Activated T-cell treated with anti-CD3 and anti-CD28 coated beads, Interleukin-2, amount 50 U/mL, for 1 hour (primary cell): ENCODE data around the gene NAB1.
"Not testable (repeated sequence)": the region's sequence is repeated elsewhere in the genome, so short reads cannot be mapped to it uniquely, and the experiment has no call there.

ENCODE experiments used
- DNase-seq: peaks from one replicate; pipeline ENCODE4 v3.0.0-alpha.2; 2020

The NAB1 gene

GRCh38 chr2:190677255-190677654, 28.4 kb downstream of the NAB1 start:
- no peak for DNase-seq

DNA sequence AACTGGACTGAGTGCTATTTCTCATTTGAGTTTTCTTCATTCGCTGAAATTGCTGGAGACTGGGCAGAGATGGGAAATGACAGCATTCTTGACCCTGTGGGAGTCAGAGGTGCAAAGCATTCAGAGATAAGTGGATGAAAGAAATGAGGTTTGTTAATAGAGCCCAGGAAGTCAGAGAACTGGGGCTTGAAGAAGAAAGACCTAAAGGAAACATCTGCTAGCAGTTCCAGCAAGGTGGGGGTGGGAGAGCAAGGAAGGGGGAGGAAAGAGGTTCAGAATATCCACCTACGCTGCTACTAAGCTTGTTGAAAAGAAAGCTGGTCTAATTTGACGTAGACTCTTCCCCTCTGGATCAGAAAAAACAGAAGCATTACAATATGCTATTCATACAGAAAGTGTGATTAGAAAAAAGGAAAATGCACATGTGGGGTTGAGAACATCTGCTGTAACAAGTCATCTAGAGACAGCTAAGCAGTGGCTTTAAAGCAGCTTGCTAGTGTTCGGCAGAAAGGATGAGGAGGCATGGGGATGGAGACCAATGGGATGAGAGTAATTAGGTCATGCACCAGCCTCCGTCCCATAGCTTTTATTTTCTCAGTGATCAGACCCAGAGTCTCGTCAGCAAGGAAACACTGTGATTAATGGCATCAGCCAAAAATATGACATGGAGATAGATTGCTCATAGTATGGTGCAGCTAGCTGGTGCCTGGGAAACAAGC, 29.7 kb downstream of the NAB1 start:
- no peak for DNase-seq

GRCh38 chr2:190679391-190679790, 30.5 kb downstream of the NAB1 start:
- DNase-seq = no peak

DNA sequence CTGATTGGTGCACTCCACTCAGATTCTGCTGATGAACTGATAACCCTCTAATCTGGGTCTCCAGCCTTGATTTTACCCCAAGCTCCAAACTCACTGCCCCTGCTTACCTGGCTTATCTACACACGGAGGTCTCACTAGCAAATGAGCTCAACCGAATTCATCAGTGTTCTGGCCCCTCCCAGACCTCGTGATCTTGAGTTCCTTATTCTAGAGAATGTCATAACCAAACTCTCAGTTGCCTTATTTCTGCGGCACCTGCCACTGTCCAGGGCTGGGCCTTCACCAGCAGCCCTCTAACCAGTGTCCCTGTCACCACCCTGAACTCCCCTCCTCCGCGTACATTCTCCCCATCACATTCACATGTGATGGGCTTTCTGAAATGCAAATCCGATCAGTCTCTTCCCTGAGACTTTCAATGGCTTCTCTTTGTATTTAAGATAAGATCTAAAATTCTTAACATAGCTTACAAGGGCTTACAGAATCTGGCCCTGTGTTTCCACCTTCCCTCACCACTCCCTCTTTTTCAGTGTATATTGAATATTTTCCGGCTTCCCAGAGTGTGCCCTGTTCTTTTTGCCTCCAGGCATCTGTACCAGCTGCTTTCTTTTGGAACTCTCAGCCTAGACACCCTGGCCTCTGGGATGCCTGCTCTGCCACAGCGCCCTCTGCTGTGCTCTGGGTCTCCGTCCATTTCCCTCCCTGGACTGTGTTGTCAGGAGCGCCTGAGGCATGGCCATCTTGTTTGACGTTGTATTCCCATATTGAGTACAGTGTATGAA, 31.1 kb downstream of the NAB1 start:
- peak; percentile 70 for DNase-seq

- DNase-seq = no peak
Observed at GRCh38 chr2:190682168-190682567, 33.3 kb downstream of the NAB1 start.

- DNase-seq = no peak
Observed at GRCh38 chr2:190683802-190684201, 34.9 kb downstream of the NAB1 start.

GRCh38 chr2:190684931-190685330, 36.0 kb downstream of the NAB1 start:
- no peak for DNase-seq

- DNase-seq = no peak
Observed at GRCh38 chr2:190685333-190685732, 36.5 kb downstream of the NAB1 start.

GRCh38 chr2:190693533-190694232, 44.8 kb downstream of the NAB1 start:
- no peak for DNase-seq

DNA sequence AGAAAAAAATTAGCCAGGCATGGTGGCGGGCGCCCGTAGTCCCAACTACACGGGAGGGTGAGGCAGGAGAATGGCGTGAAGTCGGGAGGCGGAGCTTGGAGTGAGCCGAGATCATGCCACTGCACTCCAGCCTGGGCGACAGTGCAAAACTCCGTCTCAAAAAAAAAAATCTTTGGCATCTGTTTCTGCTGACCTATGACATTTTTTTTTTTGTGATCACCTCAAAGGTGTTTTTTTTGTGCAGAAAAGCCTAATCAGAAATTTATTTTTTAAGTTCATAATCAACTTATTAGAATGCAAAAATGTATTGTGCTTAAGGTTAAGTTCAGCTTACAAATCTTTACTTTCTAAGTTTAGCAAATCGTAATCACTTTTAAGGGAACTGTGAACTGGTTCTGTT, 45.6 kb downstream of the NAB1 start:
- DNase-seq = no peak

DNA sequence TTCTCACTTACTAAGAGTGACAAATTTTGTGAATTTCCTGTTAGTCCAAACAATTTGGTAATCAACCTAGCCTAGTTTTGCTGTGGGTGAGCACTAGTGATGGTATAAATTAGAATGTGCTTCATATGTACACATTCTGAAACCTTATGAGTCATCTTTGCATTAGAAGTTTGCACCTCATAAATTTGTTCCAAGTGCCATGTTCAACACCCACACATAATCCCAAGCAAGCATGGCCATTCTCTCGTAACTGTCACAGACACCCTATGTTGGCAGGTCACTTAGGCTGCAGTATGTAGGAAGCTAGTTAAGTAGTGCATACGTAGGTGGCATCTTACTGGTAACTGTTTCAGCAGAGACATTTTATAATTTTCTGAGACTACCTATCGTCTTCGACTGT, 46.9 kb downstream of the NAB1 start:
- DNase-seq = no peak

DNA sequence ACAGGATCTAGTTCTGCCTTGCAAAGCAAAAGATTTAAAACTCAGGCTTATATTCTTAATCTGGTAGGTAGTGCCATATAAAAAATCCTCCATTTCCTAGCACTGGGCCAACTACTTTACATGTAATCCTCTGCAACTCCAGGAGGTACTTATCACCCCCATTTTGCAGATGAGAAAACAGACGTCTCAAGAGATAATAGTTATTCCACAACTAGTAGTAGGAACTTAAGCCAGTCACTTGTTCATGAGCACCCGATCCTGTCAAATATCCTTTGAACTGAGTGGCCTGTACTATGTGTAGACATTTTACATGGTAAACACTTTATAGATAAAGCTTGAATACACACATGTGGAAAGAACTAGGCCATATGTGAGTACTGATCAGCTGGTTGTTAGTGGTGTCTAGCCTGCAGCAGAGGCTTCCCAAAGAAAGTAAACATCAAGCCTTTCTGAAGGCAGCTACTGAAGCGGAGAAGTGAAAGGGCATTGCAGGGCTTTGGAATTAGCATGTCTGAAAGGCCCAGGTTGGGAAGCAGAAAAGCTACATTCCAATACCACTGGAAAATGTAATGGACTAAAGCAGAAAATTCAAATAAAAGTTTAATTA, 48.0 kb downstream of the NAB1 start:
- no peak for DNase-seq

GRCh38 chr2:190697421-190697820, 48.5 kb downstream of the NAB1 start:
- DNase-seq = no peak

DNA sequence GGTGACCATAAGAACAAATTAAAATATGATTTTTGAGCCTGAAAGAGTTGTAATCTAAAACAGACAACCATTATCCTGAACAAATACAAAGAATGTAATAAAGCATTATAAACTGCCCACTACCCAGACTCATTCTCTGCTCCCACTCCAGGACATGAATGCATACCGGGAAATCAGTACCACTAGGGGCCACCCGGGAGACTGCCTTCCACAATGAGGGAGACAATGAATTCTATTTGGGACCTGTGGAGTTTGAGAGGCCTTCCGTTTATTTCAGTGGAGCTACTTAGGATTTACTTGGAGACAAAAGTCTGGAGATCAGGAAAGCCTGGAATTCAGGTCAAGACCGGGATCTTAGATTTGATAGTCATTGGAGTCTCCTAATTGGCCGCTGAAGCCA, 50.0 kb downstream of the NAB1 start:
- DNase-seq = no peak

- DNase-seq = no peak
Observed at GRCh38 chr2:190701586-190701985, 52.7 kb downstream of the NAB1 start.

DNA sequence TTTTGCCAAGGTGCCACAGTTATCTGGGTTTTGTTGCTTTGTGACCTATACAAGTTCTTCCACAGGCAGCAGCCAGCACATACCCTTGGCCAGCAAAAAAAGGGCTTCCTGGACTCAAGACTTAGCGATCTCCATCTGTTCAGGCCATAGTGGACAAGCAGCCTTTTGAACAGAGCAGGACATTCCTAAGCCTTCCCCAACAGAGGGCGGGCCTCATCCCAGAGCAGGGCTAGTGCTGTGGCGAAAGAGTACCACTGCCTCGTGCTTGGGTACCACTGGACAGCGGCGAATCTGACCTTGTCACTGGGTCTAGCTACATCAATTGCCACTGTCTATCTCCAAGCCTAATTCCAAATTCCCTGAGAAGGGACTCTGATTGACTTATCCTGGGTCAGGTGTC, 56.4 kb downstream of the NAB1 start:
- DNase-seq = no peak

- no peak for DNase-seq
Observed at GRCh38 chr2:190707726-190708125, 58.8 kb downstream of the NAB1 start.

GRCh38 chr2:190708650-190709049, 59.8 kb downstream of the NAB1 start:
- DNase-seq = not testable (repeated sequence)

DNA sequence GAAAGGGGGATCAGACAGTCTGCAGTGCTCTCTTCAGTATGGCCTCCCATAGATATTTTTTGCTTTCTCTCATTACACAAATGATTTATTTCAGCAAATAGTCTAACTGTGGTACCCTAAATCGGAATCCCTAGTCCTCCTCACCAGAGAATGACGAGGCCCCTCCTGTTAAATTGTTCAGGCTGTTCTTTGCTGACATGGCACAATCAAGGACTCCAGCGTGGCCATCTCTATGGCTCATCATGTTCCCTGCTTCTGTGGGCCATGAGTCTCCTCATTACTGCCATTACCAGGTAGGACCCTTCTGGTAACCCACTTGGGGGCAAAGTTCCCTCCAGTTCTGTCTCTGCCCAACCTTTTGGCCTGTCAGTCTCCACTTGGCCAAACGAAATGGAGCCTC, 62.2 kb downstream of the NAB1 start:
- no peak for DNase-seq

GRCh38 chr2:190713471-190713870, 64.6 kb downstream of the NAB1 start:
- no peak for DNase-seq

- DNase-seq = no peak
Observed at GRCh38 chr2:190714958-190715357, 66.1 kb downstream of the NAB1 start.

GRCh38 chr2:190716176-190716807, 67.4 kb downstream of the NAB1 start:
- no peak for DNase-seq

GRCh38 chr2:190717306-190717705, 68.4 kb downstream of the NAB1 start:
- no peak for DNase-seq
